ENCODE data around the gene TCF7.

- no peak for TF ChIP-seq POLR2A (IDR thresholded peaks at IDR 0.05; ENCODE audit: low read length)
- TF ChIP-seq ZSCAN20 (CRISPR knock-in tag; IDR thresholded peaks at IDR 0.05), result no peak
- TF ChIP-seq CTCF (IDR thresholded peaks at IDR 0.05), result no peak
- TF ChIP-seq RAD21 (conservative IDR thresholded peaks at IDR 0.05 in 1 of 2, IDR thresholded peaks at IDR 0.05 in 1 of 2), result no peak
- no peak for TF ChIP-seq RCOR1 (IDR thresholded peaks at IDR 0.05; ENCODE audit: low read depth, low read length)
- no peak for TF ChIP-seq MAX (IDR thresholded peaks at IDR 0.05)
- TF ChIP-seq MYC (IDR thresholded peaks at IDR 0.05; ENCODE audit: borderline replicate concordance, low read length), result no peak
- no peak for TF ChIP-seq CEBPB (IDR thresholded peaks at IDR 0.05)
These were observed 34.5 kb upstream of the TCF7 start for GRCh38 chr5:134079748-134080581.
